Activated T-cell treated with anti-CD3 and anti-CD28 coated beads, Interleukin-2, amount 50 U/mL, for 1 hour (primary cell): Measurements from ENCODE around the gene PRR3.
"Not testable (repeated sequence)": the region's sequence is repeated elsewhere in the genome, so short reads cannot be mapped to it uniquely, and the experiment has no call there.

Source experiments
- DNase-seq: peaks from one replicate; pipeline ENCODE4 v3.0.0-alpha.2; 2020

The PRR3 gene

GRCh38 chr6:30556906-30557682 is at the start of gene PRR3:
Gene PRR3 (plus strand): TSS chr6:30557295. CDS start chr6:30557345, 50 bp downstream.
- no peak for DNase-seq

- DNase-seq: no peak
Measured at GRCh38 chr6:30507849-30508827, 49.0 kb upstream of the PRR3 start.

GRCh38 chr6:30508890-30509736 is 48.0 kb upstream of the PRR3 start:
- DNase-seq: no peak

GRCh38 chr6:30510419-30511168 is 46.5 kb upstream of the PRR3 start:
- DNase-seq: no peak

GRCh38 chr6:30511169-30511546 is 45.9 kb upstream of the PRR3 start:
- DNase-seq: no peak

GRCh38 chr6:30513451-30513850 is 43.6 kb upstream of the PRR3 start:
- no peak for DNase-seq

- no peak for DNase-seq
Measured at GRCh38 chr6:30515106-30515505, 42.0 kb upstream of the PRR3 start.

GRCh38 chr6:30515944-30516753 is 40.9 kb upstream of the PRR3 start:
- DNase-seq: peak; percentile 86

GRCh38 chr6:30516754-30517076 is 40.4 kb upstream of the PRR3 start:
- DNase-seq: not testable (repeated sequence)

- DNase-seq: not testable (repeated sequence)
Measured at GRCh38 chr6:30517767-30518504, 39.2 kb upstream of the PRR3 start.

- DNase-seq: not testable (repeated sequence)
Measured at GRCh38 chr6:30518505-30519145, 38.5 kb upstream of the PRR3 start.

- DNase-seq: no peak
Measured at GRCh38 chr6:30520522-30520921, 36.6 kb upstream of the PRR3 start.

GRCh38 chr6:30521082-30521481 is 36.0 kb upstream of the PRR3 start:
- not testable (repeated sequence) for DNase-seq

- DNase-seq: not testable (repeated sequence)
Measured at GRCh38 chr6:30521952-30522351, 35.1 kb upstream of the PRR3 start.

- not testable (repeated sequence) for DNase-seq
Measured at GRCh38 chr6:30526444-30526843, 30.7 kb upstream of the PRR3 start.

GRCh38 chr6:30529349-30529875 is 27.7 kb upstream of the PRR3 start:
- not testable (repeated sequence) for DNase-seq

GRCh38 chr6:30530014-30530413 is 27.1 kb upstream of the PRR3 start:
- DNase-seq: no peak

- no peak for DNase-seq
Measured at GRCh38 chr6:30533460-30534294, 23.4 kb upstream of the PRR3 start.

- DNase-seq: no peak
Measured at GRCh38 chr6:30537931-30538330, 19.2 kb upstream of the PRR3 start.
